ENCODE results near the gene PARK7. TPM values are rescaled to one million over a fixed set of nuclear protein-coding genes. Genes with fewer than 3 reads are reported as not detected.

Gene PARK7
- total RNA-seq, 5 donors from 2014 or later (not counting 1 experiment from before 2014, with no cell fraction given), result 103 to 125 (median 116) TPM

DNA sequence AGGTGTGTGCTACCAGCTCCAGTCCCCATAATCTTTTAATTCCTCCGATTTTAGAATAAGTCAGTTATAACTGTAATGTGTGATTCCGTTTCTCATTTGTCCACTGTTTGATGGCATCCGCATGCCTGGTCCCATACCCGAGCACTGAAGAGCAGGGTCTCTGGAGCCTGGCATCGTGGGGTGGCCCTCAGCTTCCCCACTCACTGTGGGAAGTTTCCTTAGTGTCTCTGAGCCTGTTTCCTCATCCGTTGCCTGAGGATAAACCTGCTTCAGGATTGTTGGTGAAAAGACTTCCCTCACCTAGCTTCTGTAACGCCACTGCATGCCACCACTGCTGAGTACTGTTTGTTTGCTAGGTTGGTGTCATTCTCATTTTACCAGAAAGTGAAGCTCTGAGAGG is 19.5 kb downstream of the PARK7 start:
- H3K4me3 Mint-ChIP-seq, result no peak overlapping the region
- H3K36me3 ChIP-seq (ENCODE audit: control insufficient read depth in 2 of 2, extremely low read depth in 1 of 2, insufficient read depth in 1 of 2, low read length in 1 of 2), result peaks cover 8 to 71% of the 10 kb centered on the region in 2 donors
- no peak overlapping the region for H3K4me3 ChIP-seq (ENCODE audit: control insufficient read depth in 1 of 2, extremely low read depth in 1 of 2, low read length in 1 of 2)
- WGBS (ENCODE audit: insufficient coverage), result 100% methylated on average over 4 of the region's 7 CpGs
- ATAC-seq (replicated peaks in 1 of 4), result no peak
- H3K9me3 ChIP-seq, result no peaks in the 10 kb centered on the region
- peaks cover 7 to 9% (median 7%) of the 10 kb centered on the region in 3 donors for H3K4me1 Mint-ChIP-seq
- no peak overlapping the region for H3K27ac Mint-ChIP-seq
- ChIA-PET CTCF (interaction anchor here (0.7 to 1.1 kb wide), 4 partner anchors 36 to 1557 kb away, joined by 3 to 10 read pairs (median 4); no protein-coding TSS in a partner anchor), POLR2A (interaction anchor here (0.6 kb wide), 2 partner anchors 83 to 255 kb away, joined by 3 to 5 read pairs; no protein-coding TSS in a partner anchor)
- H3K9me3 Mint-ChIP-seq, result no peaks in the 10 kb centered on the region
- H3K27me3 ChIP-seq (replicated peaks in 1 of 2; ENCODE audit: control insufficient read depth in 2 of 2, extremely low read depth in 1 of 2, insufficient read depth in 2 of 2, low read length in 1 of 2), result no peaks in the 10 kb centered on the region
- H3K4me1 ChIP-seq (ENCODE audit: control insufficient read depth in 1 of 2, extremely low read depth in 1 of 2, insufficient read depth in 2 of 2, low read length in 2 of 2), result peaks cover 2 to 13% of the 10 kb centered on the region in 2 experiments
- no peak for DNase-seq
- H3K27ac ChIP-seq (ENCODE audit: low read length), result no peak overlapping the region
- no peaks in the 10 kb centered on the region for H3K27me3 Mint-ChIP-seq
- H3K36me3 Mint-ChIP-seq, result peaks cover 49% of the 10 kb centered on the region

DNA sequence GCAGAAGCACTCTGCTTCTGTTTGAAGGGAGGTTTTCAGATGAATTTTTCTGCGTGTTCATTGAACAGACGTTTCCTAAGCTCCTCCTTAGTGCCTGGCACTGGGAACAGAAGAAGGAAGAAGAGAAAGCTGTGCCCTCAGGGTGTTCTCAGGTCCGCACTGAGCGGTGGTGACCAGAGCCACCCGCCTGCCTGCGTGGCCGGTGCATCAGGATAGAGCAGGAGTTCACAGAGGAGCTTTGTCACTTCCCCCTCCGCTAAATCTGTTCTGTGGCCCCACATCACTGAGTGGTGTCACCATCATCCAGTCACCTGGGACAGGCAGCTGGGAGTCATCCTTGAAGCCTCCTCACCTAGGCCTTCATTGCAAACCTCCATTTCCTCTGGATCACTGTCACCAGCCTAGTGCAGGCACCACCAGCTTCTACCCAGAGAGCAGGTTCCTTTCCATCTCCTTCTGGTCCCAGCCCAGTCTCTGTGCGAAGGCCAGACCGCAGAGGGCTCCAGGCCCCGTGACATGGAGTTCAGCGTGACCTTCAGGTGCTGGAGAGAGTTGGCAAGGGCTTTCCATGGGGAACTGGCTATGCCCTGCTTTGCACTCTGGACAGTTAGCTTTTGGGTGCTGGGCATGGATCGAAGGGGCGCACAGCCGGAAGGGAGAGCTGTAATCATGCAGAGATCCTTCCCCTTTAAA is 21.7 kb downstream of the PARK7 start:
- WGBS (ENCODE audit: insufficient coverage), result over 99% methylated on average over 14 of the region's 15 CpGs
- Mint-ChIP-seq H3K4me1 (peaks cover 7 to 9% (median 7%) of the 10 kb centered on the region in 3 donors), H3K4me3 (no peak overlapping the region), H3K27ac (no peak overlapping the region), H3K36me3 (peaks cover 50% of the 10 kb centered on the region), H3K27me3 (no peaks in the 10 kb centered on the region), H3K9me3 (no peaks in the 10 kb centered on the region)
- no peak overlapping the region for H3K27ac ChIP-seq (ENCODE audit: low read length)
- ChIA-PET POLR2A (no interaction called here), CTCF (interaction anchor here in 1 of 2 donors (0.6 kb wide), 3 partner anchors 333 to 1205 kb away, joined by 3 to 4 read pairs (median 3); no protein-coding TSS in a partner anchor)
- peaks cover 8 to 67% of the 10 kb centered on the region in 2 donors for H3K36me3 ChIP-seq (ENCODE audit: control insufficient read depth in 2 of 2, extremely low read depth in 1 of 2, insufficient read depth in 1 of 2, low read length in 1 of 2)
- peaks cover 2 to 13% of the 10 kb centered on the region in 2 experiments for H3K4me1 ChIP-seq (ENCODE audit: control insufficient read depth in 1 of 2, extremely low read depth in 1 of 2, insufficient read depth in 2 of 2, low read length in 2 of 2)
- DNase-seq, result no peak
- no peak overlapping the region for H3K4me3 ChIP-seq (ENCODE audit: control insufficient read depth in 1 of 2, extremely low read depth in 1 of 2, low read length in 1 of 2)
- H3K9me3 ChIP-seq, result no peaks in the 10 kb centered on the region
- no peaks in the 10 kb centered on the region for H3K27me3 ChIP-seq (replicated peaks in 1 of 2; ENCODE audit: control insufficient read depth in 2 of 2, extremely low read depth in 1 of 2, insufficient read depth in 2 of 2, low read length in 1 of 2)
- no peak for ATAC-seq (replicated peaks in 1 of 4)

GRCh38 chr1:7984811-7985210 is 23.3 kb downstream of the PARK7 start:
- H3K27ac ChIP-seq (ENCODE audit: low read length), result no peak overlapping the region
- ChIA-PET POLR2A (no interaction called here), CTCF (interaction anchor here in 1 of 2 donors (0.6 kb wide), 1 partner anchor 165 kb away, joined by 4 read pairs; no protein-coding TSS in a partner anchor)
- no peaks in the 10 kb centered on the region for H3K9me3 ChIP-seq
- H3K36me3 ChIP-seq (ENCODE audit: control insufficient read depth in 2 of 2, extremely low read depth in 1 of 2, insufficient read depth in 1 of 2, low read length in 1 of 2), result peaks cover 8 to 53% of the 10 kb centered on the region in 2 donors
- Mint-ChIP-seq H3K9me3 (no peaks in the 10 kb centered on the region), H3K27ac (no peak overlapping the region), H3K4me1 (peaks cover 7 to 9% (median 7%) of the 10 kb centered on the region in 3 donors), H3K36me3 (peaks cover 41% of the 10 kb centered on the region), H3K4me3 (no peak overlapping the region), H3K27me3 (no peaks in the 10 kb centered on the region)
- H3K4me1 ChIP-seq (ENCODE audit: control insufficient read depth in 1 of 2, extremely low read depth in 1 of 2, insufficient read depth in 2 of 2, low read length in 2 of 2), result peaks cover 2 to 13% of the 10 kb centered on the region in 2 experiments
- H3K4me3 ChIP-seq (ENCODE audit: control insufficient read depth in 1 of 2, extremely low read depth in 1 of 2, low read length in 1 of 2), result no peak overlapping the region
- 98% methylated on average over 7 of the region's 15 CpGs for WGBS (ENCODE audit: insufficient coverage)
- H3K27me3 ChIP-seq (replicated peaks in 1 of 2; ENCODE audit: control insufficient read depth in 2 of 2, extremely low read depth in 1 of 2, insufficient read depth in 2 of 2, low read length in 1 of 2), result no peaks in the 10 kb centered on the region
- DNase-seq, result no peak
- no peak for ATAC-seq (replicated peaks in 1 of 4)

DNA sequence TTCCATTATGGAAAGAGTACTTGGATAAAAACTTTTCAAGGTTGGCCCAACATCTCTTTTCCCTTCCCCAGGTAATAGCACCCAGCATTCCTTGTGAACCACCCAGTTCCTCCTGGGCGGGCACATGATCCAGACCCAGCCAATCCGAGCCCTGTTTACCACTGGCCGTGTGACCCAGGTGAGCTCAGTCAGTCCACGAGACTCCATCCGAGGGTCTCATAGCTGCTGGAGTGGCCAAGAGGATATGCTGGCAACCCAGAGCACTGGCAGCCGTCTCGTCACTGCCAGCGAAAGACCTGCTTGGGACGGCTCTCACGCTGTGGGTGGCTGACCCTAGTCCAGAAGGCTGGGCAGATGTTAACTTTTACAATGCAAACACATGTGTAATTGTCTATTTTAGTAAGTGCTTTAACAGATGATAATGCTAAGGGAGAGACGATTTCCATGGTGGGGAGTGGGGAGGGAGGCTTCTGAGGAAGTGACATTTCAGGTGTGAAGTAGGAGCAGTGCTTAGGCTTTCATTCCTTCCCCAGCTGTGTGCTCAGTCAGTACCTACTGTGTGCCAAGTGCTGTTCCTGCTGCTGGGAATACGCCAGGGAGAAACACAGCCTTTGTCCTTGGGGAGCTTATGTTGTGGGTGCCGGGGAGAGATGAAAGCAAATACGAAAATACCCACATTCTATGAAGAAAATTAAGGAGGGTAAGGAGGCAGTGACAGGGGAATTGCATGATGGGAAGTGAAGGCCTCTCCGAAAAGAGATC is 24.5 kb downstream of the PARK7 start:
- Mint-ChIP-seq H3K4me1 (peaks cover 7% of the 10 kb centered on the region in 3 donors), H3K36me3 (peaks cover 42% of the 10 kb centered on the region), H3K4me3 (no peak overlapping the region), H3K27ac (no peak overlapping the region), H3K27me3 (no peaks in the 10 kb centered on the region), H3K9me3 (no peaks in the 10 kb centered on the region)
- Histone ChIP-seq H3K27me3 (replicated peaks in 1 of 2; ENCODE audit: control insufficient read depth in 2 of 2, extremely low read depth in 1 of 2, insufficient read depth in 2 of 2, low read length in 1 of 2) (no peaks in the 10 kb centered on the region), H3K4me3 (ENCODE audit: control insufficient read depth in 1 of 2, extremely low read depth in 1 of 2, low read length in 1 of 2) (no peak overlapping the region), H3K27ac (ENCODE audit: low read length) (no peak overlapping the region), H3K36me3 (ENCODE audit: control insufficient read depth in 2 of 2, extremely low read depth in 1 of 2, insufficient read depth in 1 of 2, low read length in 1 of 2) (peaks cover 13 to 45% of the 10 kb centered on the region in 2 donors), H3K4me1 (ENCODE audit: control insufficient read depth in 1 of 2, extremely low read depth in 1 of 2, insufficient read depth in 2 of 2, low read length in 2 of 2) (peaks cover 2 to 13% of the 10 kb centered on the region in 2 experiments), H3K9me3 (no peaks in the 10 kb centered on the region)
- POLR2A ChIA-PET, result interaction anchor here in 1 of 2 donors (0.7 kb wide), 1 partner anchor 9 kb away, joined by 5 read pairs; no protein-coding TSS in a partner anchor
- CTCF ChIA-PET, result no interaction called here
- no peak for ATAC-seq (replicated peaks in 1 of 4)
- WGBS (ENCODE audit: insufficient coverage), result 77% methylated on average over 6 of the region's 15 CpGs
- DNase-seq, result no peak

DNA sequence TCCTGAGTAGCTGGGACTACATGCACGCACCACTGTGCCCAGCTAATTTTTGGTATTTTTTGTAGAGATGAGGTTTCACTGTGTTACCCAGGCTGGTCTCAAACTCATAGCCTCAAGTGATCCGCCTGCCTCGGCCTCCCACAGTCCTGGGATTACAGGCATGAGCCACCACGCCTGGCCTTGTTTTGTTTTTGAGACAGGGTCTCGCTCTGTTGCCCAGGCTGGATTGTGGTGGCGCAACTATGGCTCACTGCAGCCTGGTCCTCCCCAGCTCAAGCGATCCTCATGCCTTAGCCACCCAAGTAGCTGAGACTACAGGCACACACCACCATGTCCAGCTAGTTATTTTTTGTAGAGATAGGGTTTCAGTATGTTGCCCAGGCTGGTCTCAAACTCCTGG is 26.0 kb downstream of the PARK7 start:
- CTCF ChIA-PET, result interaction anchor here in 1 of 2 donors (0.7 kb wide), 1 partner anchor 306 kb away, joined by 5 read pairs; no protein-coding TSS in a partner anchor

DNA sequence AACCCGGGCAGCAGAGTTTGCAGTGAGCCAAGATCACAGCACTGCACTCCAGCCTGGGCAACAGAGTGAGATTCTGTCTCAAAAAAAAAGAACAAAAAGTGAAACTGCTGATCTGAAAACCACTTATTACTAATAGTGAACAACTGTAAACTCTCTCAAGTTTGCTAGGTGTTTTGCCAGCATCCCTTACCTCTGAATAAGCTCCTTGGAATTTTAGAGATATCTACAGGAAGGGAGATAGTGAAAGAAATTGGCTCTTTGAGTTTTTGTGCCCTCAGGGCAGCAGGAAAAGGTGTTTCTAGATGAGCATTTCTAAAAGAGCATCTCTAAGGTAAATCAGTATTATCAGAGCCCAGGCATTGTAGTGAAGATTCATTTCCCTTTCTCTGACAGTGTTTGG is 27.1 kb downstream of the PARK7 start:
- no peak overlapping the region for H3K4me3 ChIP-seq (ENCODE audit: control insufficient read depth in 1 of 2, extremely low read depth in 1 of 2, low read length in 1 of 2)
- H3K4me1 ChIP-seq (ENCODE audit: control insufficient read depth in 1 of 2, extremely low read depth in 1 of 2, insufficient read depth in 2 of 2, low read length in 2 of 2), result no peaks in the 10 kb centered on the region
- Mint-ChIP-seq H3K36me3 (peaks cover 34% of the 10 kb centered on the region), H3K27me3 (no peaks in the 10 kb centered on the region), H3K4me3 (no peak overlapping the region), H3K27ac (no peak overlapping the region), H3K4me1 (no peaks in the 10 kb centered on the region), H3K9me3 (no peaks in the 10 kb centered on the region)
- CTCF ChIA-PET, result no interaction called here
- no peaks in the 10 kb centered on the region for H3K9me3 ChIP-seq
- no peak overlapping the region for H3K27ac ChIP-seq (ENCODE audit: low read length)
- ATAC-seq (replicated peaks in 1 of 4), result no peak
- WGBS (ENCODE audit: insufficient coverage), result 78% methylated on average over 1 of the region's 1 CpG
- H3K36me3 ChIP-seq (ENCODE audit: control insufficient read depth in 2 of 2, extremely low read depth in 1 of 2, insufficient read depth in 1 of 2, low read length in 1 of 2), result peaks cover 9 to 32% of the 10 kb centered on the region in 2 donors
- POLR2A ChIA-PET, result interaction anchor here in 1 of 2 donors (0.6 kb wide), 1 partner anchor 101 kb away, joined by 8 read pairs; no protein-coding TSS in a partner anchor
- H3K27me3 ChIP-seq (replicated peaks in 1 of 2; ENCODE audit: control insufficient read depth in 2 of 2, extremely low read depth in 1 of 2, insufficient read depth in 2 of 2, low read length in 1 of 2), result no peaks in the 10 kb centered on the region
- no peak for DNase-seq

More for the DNA sequence above, 26.0 kb downstream of the PARK7 start:
- no peak overlapping the region for H3K4me3 Mint-ChIP-seq
- WGBS (ENCODE audit: insufficient coverage), result 83% methylated on average over 2 of the region's 7 CpGs
- no peak overlapping the region for H3K27ac Mint-ChIP-seq
- no peaks in the 10 kb centered on the region for H3K9me3 Mint-ChIP-seq
- Histone ChIP-seq H3K36me3 (ENCODE audit: control insufficient read depth in 2 of 2, extremely low read depth in 1 of 2, insufficient read depth in 1 of 2, low read length in 1 of 2) (peaks cover 13 to 40% of the 10 kb centered on the region in 2 donors), H3K4me1 (ENCODE audit: control insufficient read depth in 1 of 2, extremely low read depth in 1 of 2, insufficient read depth in 2 of 2, low read length in 2 of 2) (peaks cover 1 to 6% of the 10 kb centered on the region in 2 experiments), H3K4me3 (ENCODE audit: control insufficient read depth in 1 of 2, extremely low read depth in 1 of 2, low read length in 1 of 2) (no peak overlapping the region), H3K9me3 (no peaks in the 10 kb centered on the region), H3K27me3 (replicated peaks in 1 of 2; ENCODE audit: control insufficient read depth in 2 of 2, extremely low read depth in 1 of 2, insufficient read depth in 2 of 2, low read length in 1 of 2) (no peaks in the 10 kb centered on the region), H3K27ac (ENCODE audit: low read length) (no peak overlapping the region)
- ATAC-seq (replicated peaks in 1 of 4) (no peak), DNase-seq (no peak)
- H3K36me3 Mint-ChIP-seq, result peaks cover 36% of the 10 kb centered on the region
- no peaks in the 10 kb centered on the region for H3K27me3 Mint-ChIP-seq
- POLR2A ChIA-PET, result no interaction called here
- peaks cover 2 to 4% (median 3%) of the 10 kb centered on the region in 3 donors for H3K4me1 Mint-ChIP-seq

Data from T-cell (primary cell).